K562 (cell line): ENCODE measurements around the gene C16orf92. TPM values are rescaled to one million over a fixed set of nuclear protein-coding genes. Genes with fewer than 3 reads are reported as not detected.

Experiments used
- ATAC-seq: fragments of 200-7000 bp; cut with Tn5 transposase; 3 replicates; pipeline ENCODE4 v1.9.1; 2020; ENCODE audit warnings: moderate library complexity
- BruUV-seq: library from RNA; stranded (reverse); fragments of 400-500 nt; replicated peaks from 2 replicates; lab custom pipeline; 2021; lab: Mats Ljungman, UMichigan
- CTCF ChIA-PET: fragments of 300-600 bp; formaldehyde crosslinking; extraction: SDS; loops from one replicate; lab custom pipeline; 2021; ENCODE audit warnings: low intra/inter-chr PET ratio; lab: Yijun Ruan, JAX
- POLR2A ChIA-PET: fragments of 300-600, 350-650 bp; sonication (Branson Sonifier 250); formaldehyde crosslinking; extraction: SDS; loops from one replicate; lab custom pipeline; 2021; ENCODE audit warnings: antibody characterized with exemption, inconsistent platforms; lab: Yijun Ruan, JAX
- DNase-seq, 4 experiments: peaks; one replicate each; pipeline versions ENCODE4 v3.0.0 to v3.0.0-alpha.2; 2011 to 2018; ENCODE audit warnings: low spot score in 3 of 4, mixed read lengths in 3 of 4; ENCODE audit errors: extremely low read depth in 1 of 4
- FAIRE-seq: peaks from 2 replicates; lab custom pipeline; 2011; peaks lifted over from hg19 to GRCh38; lab: Jason Lieb, UNC
- H2AFZ ChIP-seq: 2 replicates; pipeline ENCODE4 v1.6.0; 2011; ENCODE audit warnings: low read depth, low read length, control low read depth, inconsistent platforms
- H3K27ac ChIP-seq: fragments of 200-600 bp; 3 replicates; pipeline ENCODE4 v1.8.0; 2011; ENCODE audit warnings: low read depth, mild to moderate bottlenecking, control low read depth, inconsistent platforms, low read length, moderate library complexity, mixed read lengths; ENCODE audit errors: extremely low read depth
- H3K27me3 ChIP-seq, 2 experiments: fragments of 300-600 bp in 1 of 2; 2 replicates in 1 of 2; 3 replicates in 1 of 2; pipeline versions ENCODE4 v1.6.0 to v1.8.0; 2011; ENCODE audit warnings: inconsistent platforms in 2 of 2, low read length in 2 of 2, mild to moderate bottlenecking in 1 of 2, mixed read lengths in 1 of 2, moderate library complexity in 1 of 2; ENCODE audit not compliant: control insufficient read depth in 2 of 2, insufficient read depth in 2 of 2
- H3K36me3 ChIP-seq: fragments of 300-600 bp; 3 replicates; pipeline ENCODE4 v1.8.0; 2011; ENCODE audit warnings: mild to moderate bottlenecking, low read length, inconsistent platforms; ENCODE audit not compliant: control insufficient read depth, insufficient read depth
- H3K4me1 ChIP-seq, 2 experiments: fragments of 200-600 bp in 1 of 2; replicated peaks in 1 of 2; 2 replicates in 1 of 2; 3 replicates in 1 of 2; pipeline versions ENCODE4 v1.5.1 to v1.8.0; 2011; ENCODE audit warnings: inconsistent platforms in 2 of 2, low read length in 2 of 2, mild to moderate bottlenecking in 1 of 2, mixed read lengths in 1 of 2, moderate library complexity in 1 of 2; ENCODE audit not compliant: control insufficient read depth in 2 of 2, insufficient read depth in 2 of 2
- H3K4me2 ChIP-seq: 2 replicates; pipeline ENCODE4 v1.6.1; 2011; ENCODE audit warnings: low read length, control low read depth, inconsistent platforms, mixed read lengths; ENCODE audit not compliant: insufficient read depth
- H3K4me3 ChIP-seq: fragments of 200-600 bp; sonication (generic), shearing (Covaris generic); 2 replicates; pipeline ENCODE4 v1.5.1; 2016; ENCODE audit warnings: control low read depth, inconsistent platforms
- H3K79me2 ChIP-seq: fragments of 200-600 bp; 3 replicates; pipeline ENCODE4 v1.8.0; 2011; ENCODE audit warnings: low read length, inconsistent platforms; ENCODE audit not compliant: control insufficient read depth, insufficient read depth
- H3K9ac ChIP-seq, 2 experiments: 2 replicates each; pipeline versions ENCODE4 v1.6.0 to v1.6.1; 2011; ENCODE audit warnings: low read depth in 2 of 2, low read length in 2 of 2, control low read depth in 1 of 2, inconsistent platforms in 1 of 2, mild to moderate bottlenecking in 1 of 2, mixed read lengths in 1 of 2; ENCODE audit not compliant: insufficient read depth in 1 of 2
- H3K9me1 ChIP-seq: one replicate; pipeline ENCODE4 v1.6.0; 2011; ENCODE audit warnings: inconsistent platforms, mild to moderate bottlenecking, low read length, moderate library complexity; ENCODE audit not compliant: control insufficient read depth, insufficient read depth
- H3K9me3 ChIP-seq: replicated peaks from 2 replicates; pipeline ENCODE4 v1.5.1; 2011; ENCODE audit warnings: low read depth, low read length, inconsistent platforms; ENCODE audit not compliant: control insufficient read depth, insufficient read depth
- H4K20me1 ChIP-seq: replicated peaks from 2 replicates; pipeline ENCODE4 v1.6.1; 2011; ENCODE audit warnings: low read length, inconsistent platforms, mixed read lengths; ENCODE audit not compliant: control insufficient read depth, insufficient read depth
- WGBS: fragments of 100-300 bp; shearing (Covaris generic); methylation state at CpG from one replicate; pipeline ENCODE4 v1.1.6; 2016; ENCODE audit warnings: low coverage, mixed read lengths; ENCODE audit not compliant: insufficient coverage; ENCODE audit errors: missing lambda C conversion rate; 5-methylcytosine and 5-hydroxymethylcytosine counted together
- in situ Hi-C: fragments of 300-500 bp; cut with MboI; formaldehyde crosslinking; loops from 4 replicates; pipeline ENCODE4 v1.15.0; 2018; ENCODE audit warnings: inconsistent platforms, mixed read lengths
- intact Hi-C: fragments of 100-400 bp; cut with micrococcal nuclease; formaldehyde crosslinking; loops from 2 replicates; pipeline ENCODE4 v1.14.2; 2022
- polyA plus RNA-seq, 8 experiments: library from polyadenylated mRNA; depleted of rRNA in 4 of 8; stranded (reverse) in 5 of 8; unstranded in 3 of 8; fragments of >200 nt; fragmentation: Nextera tagmentation in 2 of 8; fragmentation: Illumina TruSeq in 1 of 8; extraction: Ambion mirVana in 2 of 8; extraction: Trizol in 1 of 8; gene quantifications; 2 replicates each; pipeline versions ENCODE4 v1.2.1 to v1.2.3, GENCODE V29; 2011 to 2014; ENCODE audit warnings: inconsistent platforms in 1 of 8, missing spikeins in 1 of 8
- total RNA-seq, 7 experiments: library from RNA; depleted of rRNA in 6 of 7; stranded (reverse); fragments of >200 nt in 6 of 7; fragmentation: Illumina TruSeq in 2 of 7; extraction: Trizol in 2 of 7; gene quantifications; 2 replicates each; pipeline versions ENCODE4 v1.2.1 to v1.2.3, GENCODE V29; 2011 to 2021; ENCODE audit warnings: low replicate concordance in 1 of 7
- TF ChIP-seq, protein P1 (sequence below): sonication (generic); formaldehyde crosslinking; IDR thresholded peaks from 2 replicates; pipeline ENCODE4 v1.5.0; 2020; ENCODE audit warnings: missing genetic modification reagents
- TF ChIP-seq, protein P2 (sequence below): fragments of 450-650 bp; IDR thresholded peaks from 2 replicates; pipeline ENCODE4 v1.6.1; 2018; ENCODE audit not compliant: partially characterized antibody

C16orf92 gene
- total and polyA plus RNA-seq, 9 of the 15 experiments (the other 6 are each of a cell fraction or from before 2014, with no cell fraction given): not detected

DNA sequence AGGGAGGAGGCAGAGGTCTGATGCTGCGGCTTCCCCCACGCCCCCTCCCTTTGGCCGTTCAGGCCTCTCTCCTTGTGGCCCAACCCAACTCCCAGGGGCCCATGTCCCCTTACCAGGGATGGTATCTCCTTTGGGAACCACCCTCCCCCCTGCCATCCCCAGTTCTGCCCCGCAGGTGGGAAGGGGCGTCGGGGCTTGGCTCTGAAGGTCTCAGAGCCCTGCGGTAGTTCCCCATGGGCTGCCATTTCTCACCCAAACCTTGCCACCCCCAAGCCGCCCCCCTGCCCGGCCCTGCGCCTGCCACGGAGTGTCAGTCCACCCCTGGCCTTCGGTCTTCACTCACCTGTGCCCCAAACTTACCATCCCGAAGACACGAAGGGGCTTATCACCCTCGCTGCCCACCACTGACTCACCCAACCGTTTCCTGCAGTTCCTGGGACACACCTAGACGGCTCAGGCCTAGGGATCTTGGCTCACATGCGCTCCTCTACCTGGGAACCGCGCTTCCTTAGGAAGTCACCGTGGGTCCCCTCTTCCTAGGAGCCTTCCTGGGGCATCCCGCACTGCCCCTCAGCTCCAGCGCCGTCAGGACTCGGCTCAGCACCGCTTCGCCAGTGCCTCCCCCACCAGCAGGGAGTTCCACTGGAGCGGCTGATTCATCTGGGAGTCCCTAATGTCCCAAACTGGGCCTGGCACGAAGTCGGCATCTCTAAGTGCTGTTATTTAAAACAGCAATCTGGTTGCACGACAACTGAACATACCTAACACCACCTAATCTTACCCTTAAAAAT, 11.1 kb upstream of the C16orf92 start:
- H3K36me3 ChIP-seq: no peaks in the 10 kb centered on the region
- no TSS peak for BruUV-seq
- H3K4me3 ChIP-seq: no peak overlapping the region
- in situ Hi-C loops (no loop called here), intact Hi-C loops (no loop called here)
- ChIA-PET CTCF (no interaction called here), POLR2A (no interaction called here)
- 51% methylated on average over 26 of the region's 31 CpGs for WGBS
- peaks cover 0 to 42% of the 10 kb centered on the region in 2 experiments; a peak in 2 of 5 replicates for H3K4me1 ChIP-seq
- no peaks in the 10 kb centered on the region; the same call in 2 of the 3 replicates for H3K79me2 ChIP-seq
- no peaks in the 10 kb centered on the region; the same call in none of the 2 replicates for H4K20me1 ChIP-seq
- no peak for DNase-seq
- no peak overlapping the region for H2AFZ ChIP-seq
- H3K27me3 ChIP-seq: peaks cover 0 to 9% of the 10 kb centered on the region in 2 experiments; a peak in 3 of 5 replicates
- H3K9ac ChIP-seq: peak overlapping the region in 1 of 2 experiments; percentile 58; a peak in 2 of 4 replicates
- TF ChIP-seq, protein P1, sequence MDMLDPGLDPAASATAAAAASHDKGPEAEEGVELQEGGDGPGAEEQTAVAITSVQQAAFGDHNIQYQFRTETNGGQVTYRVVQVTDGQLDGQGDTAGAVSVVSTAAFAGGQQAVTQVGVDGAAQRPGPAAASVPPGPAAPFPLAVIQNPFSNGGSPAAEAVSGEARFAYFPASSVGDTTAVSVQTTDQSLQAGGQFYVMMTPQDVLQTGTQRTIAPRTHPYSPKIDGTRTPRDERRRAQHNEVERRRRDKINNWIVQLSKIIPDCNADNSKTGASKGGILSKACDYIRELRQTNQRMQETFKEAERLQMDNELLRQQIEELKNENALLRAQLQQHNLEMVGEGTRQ (CRISPR knock-in tag): no peak
- TF ChIP-seq, protein P2, sequence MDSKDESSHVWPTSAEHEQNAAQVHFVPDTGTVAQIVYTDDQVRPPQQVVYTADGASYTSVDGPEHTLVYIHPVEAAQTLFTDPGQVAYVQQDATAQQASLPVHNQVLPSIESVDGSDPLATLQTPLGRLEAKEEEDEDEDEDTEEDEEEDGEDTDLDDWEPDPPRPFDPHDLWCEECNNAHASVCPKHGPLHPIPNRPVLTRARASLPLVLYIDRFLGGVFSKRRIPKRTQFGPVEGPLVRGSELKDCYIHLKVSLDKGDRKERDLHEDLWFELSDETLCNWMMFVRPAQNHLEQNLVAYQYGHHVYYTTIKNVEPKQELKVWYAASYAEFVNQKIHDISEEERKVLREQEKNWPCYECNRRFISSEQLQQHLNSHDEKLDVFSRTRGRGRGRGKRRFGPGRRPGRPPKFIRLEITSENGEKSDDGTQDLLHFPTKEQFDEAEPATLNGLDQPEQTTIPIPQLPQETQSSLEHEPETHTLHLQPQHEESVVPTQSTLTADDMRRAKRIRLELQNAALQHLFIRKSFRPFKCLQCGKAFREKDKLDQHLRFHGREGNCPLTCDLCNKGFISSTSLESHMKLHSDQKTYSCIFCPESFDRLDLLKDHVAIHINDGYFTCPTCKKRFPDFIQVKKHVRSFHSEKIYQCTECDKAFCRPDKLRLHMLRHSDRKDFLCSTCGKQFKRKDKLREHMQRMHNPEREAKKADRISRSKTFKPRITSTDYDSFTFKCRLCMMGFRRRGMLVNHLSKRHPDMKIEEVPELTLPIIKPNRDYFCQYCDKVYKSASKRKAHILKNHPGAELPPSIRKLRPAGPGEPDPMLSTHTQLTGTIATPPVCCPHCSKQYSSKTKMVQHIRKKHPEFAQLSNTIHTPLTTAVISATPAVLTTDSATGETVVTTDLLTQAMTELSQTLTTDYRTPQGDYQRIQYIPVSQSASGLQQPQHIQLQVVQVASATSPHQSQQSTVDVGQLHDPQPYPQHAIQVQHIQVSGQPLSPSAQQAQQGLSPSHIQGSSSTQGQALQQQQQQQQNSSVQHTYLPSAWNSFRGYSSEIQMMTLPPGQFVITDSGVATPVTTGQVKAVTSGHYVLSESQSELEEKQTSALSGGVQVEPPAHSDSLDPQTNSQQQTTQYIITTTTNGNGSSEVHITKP: peak; percentile 58
- no peaks in the 10 kb centered on the region for H3K9me1 ChIP-seq
- no peaks in the 10 kb centered on the region for H3K9me3 ChIP-seq
- no peak for FAIRE-seq
- no peak overlapping the region for H3K27ac ChIP-seq
- no peak for ATAC-seq
- H3K4me2 ChIP-seq: no peak overlapping the region
